ENCODE measurements around the gene SEC16A. TPM values are rescaled to one million over a fixed set of nuclear protein-coding genes. Genes with fewer than 3 reads are reported as not detected.

SEC16A gene
- total and polyA plus RNA-seq, 4 donors: 44.2 to 78.8 (median 46.7) TPM

GRCh38 chr9:136509549-136509948, 26.7 kb upstream of the SEC16A start:
- H3K36me3 ChIP-seq (ENCODE audit: control insufficient read depth in 4 of 4, insufficient read depth in 4 of 4, low read length in 4 of 4): peaks cover 7 to 90% (median 20%) of the 10 kb centered on the region in 4 donors

GRCh38 chr9:136508729-136509500, 26.1 kb upstream of the SEC16A start:
- ATAC-seq (ENCODE audit: insufficient read depth, low FRiP score) (no peak), DNase-seq (no peak)
- 79 to 82% methylated on average over 35 to 37 of the region's 37 CpGs for WGBS, 2 donors
- Histone ChIP-seq H3K9ac (ENCODE audit: insufficient read depth in 1 of 2, low read length in 2 of 2) (no peak overlapping the region), H3K27ac (ENCODE audit: low read depth in 1 of 2, low read length in 1 of 2) (peak overlapping the region in 1 of 2 donors; percentile 88), H3K36me3 (ENCODE audit: control insufficient read depth in 4 of 4, insufficient read depth in 4 of 4, low read length in 4 of 4) (peaks cover 7 to 90% (median 18%) of the 10 kb centered on the region in 4 donors), H3K9me3 (ENCODE audit: control insufficient read depth in 4 of 4, insufficient read depth in 3 of 4, low read length in 3 of 4) (peaks cover 0 to 1% (median 0%) of the 10 kb centered on the region in 4 donors), H3K4me1 (ENCODE audit: control insufficient read depth in 5 of 5, insufficient read depth in 5 of 5, low read length in 5 of 5) (peaks cover 0 to 7% (median 0%) of the 10 kb centered on the region in 5 donors), H3K4me3 (no peak overlapping the region), H3K27me3 (ENCODE audit: control insufficient read depth in 3 of 3, insufficient read depth in 3 of 3, low read length in 2 of 3) (no peaks in the 10 kb centered on the region)
- TF ChIP-seq CTCF (IDR thresholded peaks at IDR 0.05; ENCODE audit: control extremely low read depth, extremely low read depth): no peak

More at GRCh38 chr9:136509549-136509948, 26.7 kb upstream of the SEC16A start:
- Histone ChIP-seq H3K27ac (ENCODE audit: low read depth in 1 of 2, low read length in 1 of 2) (peak overlapping the region in 1 of 2 donors; percentile 88), H3K4me1 (ENCODE audit: control insufficient read depth in 5 of 5, insufficient read depth in 5 of 5, low read length in 5 of 5) (peaks cover 0 to 7% (median 0%) of the 10 kb centered on the region in 5 donors), H3K9me3 (ENCODE audit: control insufficient read depth in 4 of 4, insufficient read depth in 3 of 4, low read length in 3 of 4) (peaks cover 0 to 1% (median 0%) of the 10 kb centered on the region in 4 donors), H3K4me3 (no peak overlapping the region), H3K27me3 (ENCODE audit: control insufficient read depth in 3 of 3, insufficient read depth in 3 of 3, low read length in 2 of 3) (no peaks in the 10 kb centered on the region), H3K9ac (ENCODE audit: insufficient read depth in 1 of 2, low read length in 2 of 2) (no peak overlapping the region)
- no peak for TF ChIP-seq CTCF (IDR thresholded peaks at IDR 0.05; ENCODE audit: control extremely low read depth, extremely low read depth)
- DNase-seq (no peak), ATAC-seq (ENCODE audit: insufficient read depth, low FRiP score) (no peak)
- WGBS, 2 donors: 78 to 91% methylated on average over 27 of the region's 27 CpGs

GRCh38 chr9:136507992-136508375, 25.1 kb upstream of the SEC16A start:
- Histone ChIP-seq H3K36me3 (ENCODE audit: control insufficient read depth in 4 of 4, insufficient read depth in 4 of 4, low read length in 4 of 4) (peaks cover 7 to 93% (median 16%) of the 10 kb centered on the region in 4 donors), H3K27me3 (ENCODE audit: control insufficient read depth in 3 of 3, insufficient read depth in 3 of 3, low read length in 2 of 3) (no peaks in the 10 kb centered on the region), H3K27ac (ENCODE audit: low read depth in 1 of 2, low read length in 1 of 2) (peak overlapping the region in 1 of 2 donors; percentile 2), H3K9ac (ENCODE audit: insufficient read depth in 1 of 2, low read length in 2 of 2) (no peak overlapping the region), H3K4me1 (ENCODE audit: control insufficient read depth in 5 of 5, insufficient read depth in 5 of 5, low read length in 5 of 5) (peaks cover 0 to 6% (median 0%) of the 10 kb centered on the region in 5 donors), H3K4me3 (no peak overlapping the region), H3K9me3 (ENCODE audit: control insufficient read depth in 4 of 4, insufficient read depth in 3 of 4, low read length in 3 of 4) (peaks cover 0 to 1% (median 0%) of the 10 kb centered on the region in 4 donors)
- ATAC-seq (ENCODE audit: insufficient read depth, low FRiP score) (no peak), DNase-seq (no peak)
- 96 to 97% methylated on average over 23 of the region's 23 CpGs for WGBS, 2 donors
- TF ChIP-seq CTCF (IDR thresholded peaks at IDR 0.05; ENCODE audit: control extremely low read depth, extremely low read depth): no peak

Data from lung (tissue), 12 donors.